ENCODE results near the gene RUNX3. TPM values are rescaled to one million over a fixed set of nuclear protein-coding genes. Genes with fewer than 3 reads are reported as not detected.

The RUNX3 gene
- total RNA-seq, 2 donors from 2014 or later = 254 to 298 TPM

DNA sequence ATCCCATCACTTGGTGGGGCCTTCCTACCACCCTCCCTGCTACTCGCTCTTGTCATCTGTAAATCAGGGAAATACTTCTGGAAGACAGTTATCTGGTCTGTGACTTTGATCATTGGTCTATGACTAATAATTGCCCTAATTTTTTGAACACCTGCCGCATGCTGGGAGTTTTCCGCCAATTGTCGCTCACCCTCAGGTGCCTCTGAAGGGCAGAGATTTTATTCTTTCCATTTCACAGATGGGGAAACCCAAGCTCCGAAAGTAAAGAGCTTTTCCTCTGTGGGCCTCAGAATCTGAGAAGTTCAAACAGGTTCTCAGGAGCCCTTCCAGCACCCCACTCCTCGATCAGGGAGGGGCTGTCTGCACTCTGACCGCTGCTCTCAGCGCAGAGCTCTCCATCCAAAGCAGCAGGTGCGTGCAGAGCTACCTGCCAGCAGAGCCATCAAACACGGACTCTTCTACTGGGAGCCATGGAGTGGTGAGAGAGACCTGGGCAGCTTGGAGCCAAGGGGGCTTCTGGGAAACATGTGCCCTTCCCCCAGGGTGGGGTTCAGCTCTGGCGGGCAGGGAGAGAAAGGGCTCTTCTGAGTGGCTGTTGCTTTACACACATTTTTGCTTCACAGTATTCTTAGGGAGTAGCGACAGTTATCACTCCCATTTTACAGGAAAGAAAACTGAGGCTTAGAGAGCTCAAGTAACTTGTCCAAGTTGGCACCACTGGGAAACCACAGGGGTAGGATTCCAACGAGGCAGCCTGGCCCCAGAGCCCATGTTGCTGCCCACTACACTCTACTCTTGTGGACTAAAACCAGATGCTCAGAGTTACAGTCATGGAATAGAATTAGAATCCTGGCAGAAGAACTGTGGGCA lies 5.8 kb upstream of the RUNX3 start:
- Mint-ChIP-seq H3K27ac (peak overlapping the region; percentile 85), H3K9me3 (no peaks in the 10 kb centered on the region), H3K36me3 (ENCODE audit: insufficient read depth in 2 of 2) (peaks cover 0 to 24% of the 10 kb centered on the region in 2 donors), H3K4me1 (ENCODE audit: low read depth) (peaks cover 93% of the 10 kb centered on the region), H3K27me3 (ENCODE audit: low read depth) (no peaks in the 10 kb centered on the region), H3K4me3 (peak overlapping the region; percentile 6 to 62)
- ATAC-seq (replicated peaks in 1 of 2) = no peak
- DNase-seq = no peak

DNA sequence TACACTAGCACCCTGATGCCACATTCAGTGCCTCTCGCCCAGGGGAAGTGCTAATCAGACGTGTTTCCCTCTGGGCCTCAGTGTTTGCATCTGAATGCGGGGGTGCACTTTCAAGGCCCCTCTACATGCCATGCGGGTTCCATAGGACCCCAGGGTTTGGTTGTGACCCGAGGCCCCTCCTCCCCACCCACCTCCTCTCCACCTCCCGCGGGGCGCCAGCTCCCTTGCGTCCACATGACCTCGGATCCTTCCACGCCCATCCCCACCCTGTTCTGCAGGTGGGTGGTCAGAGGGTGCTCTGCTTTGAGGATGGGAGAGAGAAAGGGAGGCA lies 5.1 kb upstream of the RUNX3 start:
- H3K4me3 Mint-ChIP-seq = peak overlapping the region in 1 of 2 donors; percentile 45
- peaks cover 88% of the 10 kb centered on the region for H3K4me1 Mint-ChIP-seq (ENCODE audit: low read depth)
- H3K27ac Mint-ChIP-seq = no peak overlapping the region
- H3K27me3 Mint-ChIP-seq (ENCODE audit: low read depth) = no peaks in the 10 kb centered on the region
- DNase-seq (no peak), ATAC-seq (replicated peaks in 1 of 2) (no peak)
- no peaks in the 10 kb centered on the region for H3K9me3 Mint-ChIP-seq
- H3K36me3 Mint-ChIP-seq (ENCODE audit: insufficient read depth in 2 of 2) = peaks cover 0 to 21% of the 10 kb centered on the region in 2 donors

DNA sequence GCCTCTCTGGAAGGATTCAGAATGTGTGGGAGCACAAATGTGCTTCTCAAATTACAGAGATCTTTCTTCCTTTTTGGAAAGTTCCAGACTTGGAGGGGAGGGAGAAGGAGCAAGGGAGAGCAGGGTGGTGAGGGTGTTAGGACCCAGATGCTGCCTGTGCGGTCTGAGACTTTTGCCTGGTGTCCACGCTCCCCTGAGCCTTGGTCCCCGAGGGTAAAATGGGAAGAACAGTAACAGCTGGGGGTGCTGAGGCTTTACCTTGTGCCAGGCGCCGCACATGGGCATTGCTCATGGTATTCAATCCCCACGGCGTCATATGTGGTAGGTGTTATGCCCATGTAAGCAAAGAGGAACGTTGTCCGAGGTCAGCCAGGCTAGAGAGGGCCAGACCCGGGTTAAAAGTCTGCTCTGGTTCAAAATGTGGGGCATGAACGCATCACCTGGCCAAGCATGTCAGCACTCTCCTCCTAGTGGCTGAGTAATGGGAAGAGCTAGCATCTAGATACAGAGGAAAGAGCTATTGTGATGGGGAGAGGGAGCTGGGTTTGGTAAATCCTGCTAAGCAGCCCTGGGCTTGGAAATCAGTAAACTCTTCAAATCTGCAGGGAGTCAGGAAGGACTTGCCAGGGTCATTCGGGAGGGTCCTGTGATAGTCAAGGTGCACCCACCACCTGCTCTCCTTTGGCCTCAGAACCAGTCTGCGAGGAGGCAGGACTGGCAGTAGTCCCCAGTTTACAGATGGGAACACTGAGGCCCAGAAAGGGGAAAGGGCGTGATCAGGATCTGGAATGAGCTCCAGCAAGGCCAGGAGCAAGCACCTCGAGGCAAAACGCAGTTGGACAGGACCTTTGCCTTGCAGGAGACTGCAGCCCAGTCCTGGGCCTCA lies 4.5 kb upstream of the RUNX3 start:
- no peaks in the 10 kb centered on the region for H3K9me3 Mint-ChIP-seq

DNA sequence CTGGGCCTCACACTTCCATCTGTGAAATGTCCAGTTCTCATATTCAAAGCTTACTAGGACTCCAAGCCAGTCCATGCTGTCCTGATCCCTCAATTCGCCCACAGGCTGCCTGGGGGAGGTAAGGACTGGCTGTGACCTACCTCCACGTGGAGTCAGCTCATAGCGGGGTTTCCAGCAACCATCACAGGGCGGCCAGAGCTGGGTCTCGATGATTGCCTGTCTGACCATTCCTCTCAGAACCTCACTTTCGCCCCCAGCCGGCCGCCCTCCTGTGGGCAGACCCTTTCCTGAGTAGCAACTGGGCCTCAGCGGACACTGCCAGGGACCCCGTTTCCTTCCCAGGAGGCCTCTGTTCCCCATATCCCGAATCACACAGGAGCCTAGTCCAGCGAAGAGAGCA lies 3.4 kb upstream of the RUNX3 start:
- Mint-ChIP-seq H3K9me3 (no peaks in the 10 kb centered on the region), H3K4me3 (peak overlapping the region; percentile 80 to 85), H3K27ac (no peak overlapping the region), H3K4me1 (ENCODE audit: low read depth) (peaks cover 76% of the 10 kb centered on the region), H3K36me3 (ENCODE audit: insufficient read depth in 2 of 2) (peaks cover 5 to 23% of the 10 kb centered on the region in 2 donors), H3K27me3 (ENCODE audit: low read depth) (no peaks in the 10 kb centered on the region)
- no peak for DNase-seq
- ATAC-seq (replicated peaks in 1 of 2) = no peak

More for the DNA sequence above, 4.5 kb upstream of the RUNX3 start:
- no peak for DNase-seq
- H3K4me1 Mint-ChIP-seq (ENCODE audit: low read depth) = peaks cover 82% of the 10 kb centered on the region
- H3K36me3 Mint-ChIP-seq (ENCODE audit: insufficient read depth in 2 of 2) = peaks cover 0 to 17% of the 10 kb centered on the region in 2 donors
- no peaks in the 10 kb centered on the region for H3K27me3 Mint-ChIP-seq (ENCODE audit: low read depth)
- peak overlapping the region; percentile 61 for H3K27ac Mint-ChIP-seq
- ATAC-seq (replicated peaks in 1 of 2) = no peak
- peak overlapping the region; percentile 45 to 85 for H3K4me3 Mint-ChIP-seq

DNA sequence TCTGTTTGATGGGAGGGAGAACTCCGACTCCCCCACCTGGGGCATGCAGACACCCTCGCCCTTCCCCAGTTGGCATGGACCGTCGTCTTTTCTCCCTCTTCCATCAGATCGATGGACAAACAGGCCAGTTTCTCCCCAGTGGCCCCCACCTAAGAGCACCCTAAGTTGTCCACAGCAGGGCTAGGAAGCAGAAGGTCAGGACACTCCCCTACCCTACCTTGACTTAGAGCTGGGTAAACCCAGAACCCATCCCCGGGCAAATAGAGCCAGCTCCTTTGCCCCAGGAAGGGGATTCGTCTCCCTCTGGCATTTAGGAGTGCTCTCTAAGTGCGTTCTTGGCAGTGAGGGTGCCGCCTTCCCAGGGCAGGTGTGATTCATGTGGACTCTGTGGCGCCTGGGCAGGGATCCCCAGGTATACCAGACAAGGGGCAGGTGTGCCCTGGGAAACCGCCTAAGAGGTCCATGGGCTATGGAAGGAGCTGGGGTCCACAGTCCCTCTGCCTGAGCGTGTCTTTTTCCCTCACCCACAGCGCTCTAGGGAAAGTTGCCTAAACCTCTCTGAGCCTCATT lies 2.7 kb upstream of the RUNX3 start:
- DNase-seq (no peak), ATAC-seq (replicated peaks in 1 of 2) (no peak)
- H3K36me3 Mint-ChIP-seq (ENCODE audit: insufficient read depth in 2 of 2) = peaks cover 7 to 27% of the 10 kb centered on the region in 2 donors

DNA sequence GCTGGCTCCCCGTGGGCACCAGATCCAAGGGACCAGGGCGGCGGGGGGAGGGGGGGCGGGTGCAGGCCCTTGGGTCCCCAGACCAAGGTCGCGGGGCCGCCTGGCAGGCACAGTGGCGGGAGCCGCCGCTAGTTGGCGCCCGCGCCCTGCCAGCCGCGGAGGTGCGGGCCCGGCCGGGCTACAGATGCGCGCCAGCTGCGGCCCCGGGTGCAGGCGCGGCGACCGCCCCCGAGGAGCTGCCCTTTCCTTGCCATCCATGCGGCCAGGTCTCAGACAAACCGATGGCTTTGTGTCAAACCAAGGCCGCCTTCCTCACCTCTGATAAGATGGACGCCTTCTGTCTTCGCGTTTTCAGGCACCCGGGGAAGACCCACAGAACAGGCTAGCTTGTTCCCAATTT lies 2.2 kb upstream of the RUNX3 start:
- Mint-ChIP-seq H3K36me3 (ENCODE audit: insufficient read depth in 2 of 2) (peaks cover 11 to 32% of the 10 kb centered on the region in 2 donors), H3K27me3 (ENCODE audit: low read depth) (no peaks in the 10 kb centered on the region), H3K4me1 (ENCODE audit: low read depth) (peaks cover 76% of the 10 kb centered on the region), H3K9me3 (no peaks in the 10 kb centered on the region), H3K4me3 (peak overlapping the region; percentile 88 to 89), H3K27ac (peak overlapping the region; percentile 75)
- peak; percentile 73 to 85 for DNase-seq
- ATAC-seq (replicated peaks in 1 of 2) = peak; percentile 17 to 35

More for the DNA sequence above, 2.7 kb upstream of the RUNX3 start:
- no peaks in the 10 kb centered on the region for H3K9me3 Mint-ChIP-seq
- H3K27me3 Mint-ChIP-seq (ENCODE audit: low read depth) = no peaks in the 10 kb centered on the region
- peaks cover 76% of the 10 kb centered on the region for H3K4me1 Mint-ChIP-seq (ENCODE audit: low read depth)
- H3K4me3 Mint-ChIP-seq = peak overlapping the region; percentile 80 to 85
- H3K27ac Mint-ChIP-seq = peak overlapping the region; percentile 75

DNA sequence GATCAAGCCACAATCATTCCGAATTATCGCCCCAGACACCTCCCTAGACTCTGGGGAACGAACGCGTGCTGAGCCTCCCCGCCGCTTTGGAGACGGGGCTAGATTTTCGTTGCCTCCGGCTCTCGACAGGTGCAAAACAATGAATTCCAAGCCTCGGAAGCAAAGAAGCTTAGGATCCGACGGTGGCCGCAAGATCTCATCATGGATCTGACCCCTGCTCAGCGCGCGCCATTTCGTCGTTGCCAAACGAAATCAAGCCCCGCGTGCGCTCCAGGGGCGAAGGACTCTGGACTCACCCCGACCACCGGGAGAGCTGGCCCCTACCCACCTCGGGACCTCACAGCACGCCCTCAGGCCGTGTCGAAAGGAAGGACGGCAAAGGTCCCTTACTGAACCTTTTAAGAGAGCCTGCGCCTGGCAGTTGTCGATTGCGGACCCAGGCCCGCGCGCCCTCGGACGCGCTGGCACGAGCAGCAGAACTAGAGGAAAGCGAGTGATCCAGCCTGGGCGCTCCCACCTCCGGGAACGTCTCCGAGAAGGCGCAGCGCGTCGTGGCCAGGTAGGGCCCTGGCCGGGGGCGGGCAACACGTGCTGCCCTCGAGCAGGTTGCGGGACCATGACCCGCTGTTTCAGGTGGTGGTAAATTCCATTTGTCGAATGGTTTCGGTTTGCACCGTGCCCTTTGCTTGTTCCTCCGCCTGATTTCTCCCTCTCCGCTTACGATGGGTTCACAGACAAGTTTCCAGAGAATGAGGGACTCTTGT lies 1.6 kb upstream of the RUNX3 start:
- no peak for DNase-seq
- H3K27ac Mint-ChIP-seq = peak overlapping the region; percentile 68
- no peak for ATAC-seq (replicated peaks in 1 of 2)
- peaks cover 76% of the 10 kb centered on the region for H3K4me1 Mint-ChIP-seq (ENCODE audit: low read depth)
- H3K4me3 Mint-ChIP-seq = peak overlapping the region; percentile 88 to 89
- H3K36me3 Mint-ChIP-seq (ENCODE audit: insufficient read depth in 2 of 2) = peaks cover 16 to 32% of the 10 kb centered on the region in 2 donors
- H3K27me3 Mint-ChIP-seq (ENCODE audit: low read depth) = no peaks in the 10 kb centered on the region
- H3K9me3 Mint-ChIP-seq = no peaks in the 10 kb centered on the region

DNA sequence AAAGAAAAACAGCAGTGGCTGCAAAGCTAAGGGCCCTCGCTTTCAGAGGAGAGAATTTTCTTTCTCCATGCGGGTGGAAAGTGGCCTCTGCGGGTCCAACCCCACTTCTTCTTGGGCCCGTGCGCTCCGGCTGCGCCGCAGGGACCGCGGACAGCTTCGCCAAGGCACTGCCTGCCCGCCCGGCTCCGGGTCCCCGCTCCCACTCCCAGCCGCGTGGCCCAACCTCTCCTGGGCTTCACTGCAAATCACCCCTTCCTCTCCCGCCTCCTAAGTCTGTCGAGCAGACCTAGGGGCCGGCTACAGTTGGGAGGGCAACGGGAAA lies 1.0 kb upstream of the RUNX3 start:
- no peaks in the 10 kb centered on the region for H3K9me3 Mint-ChIP-seq
- H3K36me3 Mint-ChIP-seq (ENCODE audit: insufficient read depth in 2 of 2) = peaks cover 20 to 36% of the 10 kb centered on the region in 2 donors
- no peaks in the 10 kb centered on the region for H3K27me3 Mint-ChIP-seq (ENCODE audit: low read depth)
- peaks cover 76% of the 10 kb centered on the region for H3K4me1 Mint-ChIP-seq (ENCODE audit: low read depth)
- H3K4me3 Mint-ChIP-seq = peak overlapping the region; percentile 88 to 89
- peak overlapping the region; percentile 68 for H3K27ac Mint-ChIP-seq
- no peak for DNase-seq
- no peak for ATAC-seq (replicated peaks in 1 of 2)

DNA sequence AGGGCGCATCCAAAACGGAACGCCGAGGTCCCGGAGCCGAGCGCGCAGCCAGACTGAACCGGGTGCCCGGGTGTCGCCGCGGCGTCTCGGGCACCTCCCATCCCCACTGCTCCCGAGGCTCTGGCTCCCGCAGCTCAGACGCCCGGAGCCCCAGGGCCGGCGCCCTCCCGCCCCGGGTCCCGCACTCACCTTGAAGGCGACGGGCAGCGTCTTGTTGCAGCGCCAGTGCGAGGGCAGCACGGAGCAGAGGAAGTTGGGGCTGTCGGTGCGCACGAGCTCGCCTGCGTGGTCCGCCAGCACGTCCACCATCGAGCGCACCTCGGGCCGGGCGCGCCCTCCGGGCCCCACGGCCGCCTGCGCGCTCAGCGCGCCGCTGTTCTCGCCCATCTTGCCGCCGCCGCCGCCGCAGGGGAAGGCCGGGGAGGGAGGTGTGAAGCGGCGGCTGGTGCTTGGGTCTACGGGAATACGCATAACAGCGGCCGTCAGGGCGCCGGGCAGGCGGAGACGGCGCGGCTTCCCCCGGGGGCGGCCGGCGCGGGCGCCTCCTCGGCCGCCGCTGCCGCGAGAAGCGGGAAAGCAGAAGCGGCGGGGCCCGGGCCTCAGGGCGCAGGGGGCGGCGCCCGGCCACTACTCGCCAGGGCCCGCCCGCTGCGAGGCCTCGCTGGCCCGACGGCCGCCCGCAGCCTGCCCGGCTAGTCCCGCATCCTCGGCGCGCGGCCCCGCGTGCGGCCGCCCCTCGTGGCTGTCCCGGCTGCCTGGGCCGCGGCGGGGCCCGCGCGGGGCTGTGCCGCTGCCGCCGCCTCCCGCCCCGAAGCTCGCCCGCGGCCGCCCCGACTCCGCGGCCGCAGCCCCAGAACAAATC lies 447 bp downstream of the RUNX3 start:
- Mint-ChIP-seq H3K4me3 (peak overlapping the region; percentile 89 to 95), H3K36me3 (ENCODE audit: insufficient read depth in 2 of 2) (peaks cover 32 to 40% of the 10 kb centered on the region in 2 donors), H3K4me1 (ENCODE audit: low read depth) (peaks cover 76% of the 10 kb centered on the region), H3K27ac (no peak overlapping the region), H3K27me3 (ENCODE audit: low read depth) (no peaks in the 10 kb centered on the region), H3K9me3 (no peaks in the 10 kb centered on the region)
- peak; percentile 8 to 20 for ATAC-seq (replicated peaks in 1 of 2)
- peak; percentile 72 to 73 for DNase-seq

DNA sequence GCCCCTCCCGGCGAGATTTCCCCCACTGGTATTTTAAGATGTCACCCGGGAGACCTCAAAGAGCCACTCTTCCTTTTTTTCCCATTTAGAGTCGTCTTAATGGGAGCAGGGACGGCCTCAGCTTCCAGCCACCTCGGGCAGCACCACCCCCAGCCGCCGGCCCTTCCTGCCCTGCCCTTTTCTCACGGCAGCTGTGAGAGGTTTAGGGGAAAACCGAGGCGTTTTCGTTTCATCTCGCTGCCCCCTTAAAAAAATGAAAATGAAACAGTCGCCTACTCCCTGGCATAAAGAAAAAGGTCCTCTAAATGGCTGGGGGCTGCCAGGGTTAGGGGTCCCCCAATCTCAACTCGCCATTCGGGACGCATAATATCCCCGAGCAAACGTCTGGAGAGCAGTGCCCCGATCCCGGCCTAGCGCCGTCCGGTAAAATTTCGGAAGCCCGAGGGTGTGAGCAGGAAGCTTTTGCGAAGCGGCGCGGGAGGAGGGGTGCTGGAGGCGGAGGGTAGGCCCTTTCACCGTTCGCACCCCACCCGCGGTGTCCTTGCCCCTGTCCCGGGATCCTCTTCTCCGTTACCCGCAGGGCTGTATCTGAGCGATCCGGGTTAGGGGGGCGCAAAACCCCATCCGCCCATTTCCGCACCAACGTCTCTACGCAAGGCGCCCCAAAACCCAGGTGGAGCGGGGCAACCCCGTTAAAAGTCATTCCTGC lies 1.2 kb downstream of the RUNX3 start:
- no peak for ATAC-seq (replicated peaks in 1 of 2)
- peak overlapping the region; percentile 76 for H3K27ac Mint-ChIP-seq
- H3K27me3 Mint-ChIP-seq (ENCODE audit: low read depth) = no peaks in the 10 kb centered on the region
- peaks cover 32 to 40% of the 10 kb centered on the region in 2 donors for H3K36me3 Mint-ChIP-seq (ENCODE audit: insufficient read depth in 2 of 2)
- peaks cover 76% of the 10 kb centered on the region for H3K4me1 Mint-ChIP-seq (ENCODE audit: low read depth)
- peak; percentile 64 to 66 for DNase-seq
- no peaks in the 10 kb centered on the region for H3K9me3 Mint-ChIP-seq
- peak overlapping the region; percentile 86 to 95 for H3K4me3 Mint-ChIP-seq

DNA sequence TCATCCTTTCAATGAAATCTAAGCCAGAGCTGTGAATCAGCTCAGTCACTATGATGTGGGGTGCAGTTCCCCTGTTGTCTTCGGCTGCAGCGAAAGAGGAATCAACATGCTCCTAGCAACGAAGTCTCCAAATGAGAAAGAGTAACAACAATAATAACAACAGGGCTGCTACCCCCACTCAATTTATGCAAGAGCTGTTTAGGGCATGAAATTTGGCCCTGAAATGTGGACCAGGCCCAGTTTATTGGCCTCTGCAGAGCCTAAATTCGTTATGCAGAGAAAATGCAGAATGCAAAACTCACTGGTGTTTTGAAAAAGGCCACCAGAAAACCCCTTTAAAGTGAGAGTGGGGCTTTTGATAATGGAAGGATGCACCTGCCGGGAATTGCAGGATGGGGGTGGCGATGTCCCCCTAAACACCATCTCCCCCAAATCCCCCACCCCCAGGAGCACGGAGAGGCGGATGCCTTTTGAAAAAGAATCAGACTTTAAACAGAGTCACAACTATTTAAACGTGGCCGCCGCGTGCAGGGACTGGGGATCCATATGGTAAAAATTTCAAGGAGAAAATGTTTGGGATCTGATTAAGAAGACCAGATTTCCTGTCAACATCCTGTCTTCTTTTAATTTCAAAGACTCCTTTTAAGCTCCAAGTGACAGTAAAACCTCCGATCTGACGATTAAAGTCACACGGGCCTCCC lies 1.9 kb downstream of the RUNX3 start:
- no peak for DNase-seq
- peaks cover 36 to 45% of the 10 kb centered on the region in 2 donors for H3K36me3 Mint-ChIP-seq (ENCODE audit: insufficient read depth in 2 of 2)

More for the DNA sequence above, 1.9 kb downstream of the RUNX3 start:
- Mint-ChIP-seq H3K27ac (peak overlapping the region; percentile 76), H3K27me3 (ENCODE audit: low read depth) (no peaks in the 10 kb centered on the region), H3K9me3 (no peaks in the 10 kb centered on the region), H3K4me1 (ENCODE audit: low read depth) (peaks cover 76% of the 10 kb centered on the region), H3K4me3 (peak overlapping the region; percentile 86 to 95)
- no peak for ATAC-seq (replicated peaks in 1 of 2)

Data from activated T-cell treated with anti-CD3 and anti-CD28 coated beads, Interleukin-2, amount 50 U/mL, for 72 hours (primary cell).